B cell (primary cell): Measurements from ENCODE around the gene GFPT1. TPM values are rescaled to one million over a fixed set of nuclear protein-coding genes. Genes with fewer than 3 reads are reported as not detected.

Experiments
- ATAC-seq: fragments of 200-7000 bp; cut with Tn5 transposase; one replicate; pipeline ENCODE4 v1.10.0; 2021; ENCODE audit warnings: low read depth, mild to moderate bottlenecking, moderate number of reproducible peaks, moderate library complexity
- CTCF ChIA-PET: fragments of 350-600 bp; sonication (Branson Sonifier 250); formaldehyde crosslinking; loops from one replicate; lab custom pipeline; 2021; ENCODE audit warnings: antibody characterized with exemption, inconsistent platforms; lab: Charles Lee
- POLR2A ChIA-PET: fragments of 350-600 bp; sonication (Branson Sonifier 250); formaldehyde crosslinking; loops from one replicate; lab custom pipeline; 2021; ENCODE audit warnings: antibody characterized with exemption; lab: Charles Lee
- DNase-seq: peaks from one replicate; pipeline ENCODE4 v3.0.0; 2013
- H2AFZ ChIP-seq: 2 replicates; pipeline ENCODE4 v1.6.1; 2012; ENCODE audit warnings: mild to moderate bottlenecking, low read depth, low read length; ENCODE audit not compliant: insufficient read depth, poor library complexity, severe bottlenecking
- H3K27ac ChIP-seq, 2 donors: 1 replicate in 1 of 2; 2 replicates in 1 of 2; pipeline ENCODE4 v1.5.1; 2012 to 2013; ENCODE audit warnings: low read length in 2 of 2, mild to moderate bottlenecking in 2 of 2, moderate library complexity in 1 of 2
- H3K27me3 ChIP-seq, 4 experiments: fragments of 200-600 bp in 1 of 4; sonication (generic) in 1 of 4; replicated peaks in 1 of 4; 1 replicate in 2 of 4; 2 replicates in 2 of 4; pipeline versions ENCODE4 v1.6.1 to v1.7.0; 2013 to 2016; ENCODE audit warnings: low read length in 3 of 4, mild to moderate bottlenecking in 2 of 4, mixed read lengths in 1 of 4, moderate library complexity in 1 of 4; ENCODE audit not compliant: insufficient read depth in 4 of 4, control insufficient read depth in 3 of 4; ENCODE audit errors: control extremely low read depth in 1 of 4
- H3K36me3 ChIP-seq, 2 experiments: replicated peaks in 1 of 2; 1 replicate in 1 of 2; 2 replicates in 1 of 2; pipeline versions ENCODE4 v1.6.1 to v1.7.1; 2013; ENCODE audit warnings: low read length in 1 of 2; ENCODE audit not compliant: insufficient read depth in 2 of 2, control insufficient read depth in 1 of 2; ENCODE audit errors: control extremely low read depth in 1 of 2, extremely low read depth in 1 of 2
- H3K4me1 ChIP-seq, 2 donors: fragments of 200-600 bp in 1 of 2; sonication (generic) in 1 of 2; 1 replicate in 1 of 2; 2 replicates in 1 of 2; pipeline versions ENCODE4 v1.5.1 to v1.6.1; 2013 to 2017; ENCODE audit warnings: low read length in 2 of 2; ENCODE audit not compliant: control insufficient read depth in 2 of 2, insufficient read depth in 2 of 2
- H3K4me2 ChIP-seq: replicated peaks from 2 replicates; pipeline ENCODE3; 2012; ENCODE audit warnings: mild to moderate bottlenecking, low read depth, low read length; ENCODE audit not compliant: poor library complexity, severe bottlenecking
- H3K4me3 ChIP-seq, 5 experiments: fragments of 200-600 bp in 1 of 5; sonication (generic) in 1 of 5; 1 replicate in 3 of 5; 2 replicates in 2 of 5; pipeline versions ENCODE4 v1.5.1 to v1.7.0; 2011 to 2016; ENCODE audit warnings: low read length in 4 of 5, mild to moderate bottlenecking in 4 of 5, low read depth in 2 of 5, control low read depth in 1 of 5, moderate library complexity in 1 of 5; ENCODE audit not compliant: insufficient read depth in 1 of 5; ENCODE audit errors: control extremely low read depth in 1 of 5, extremely low read depth in 1 of 5
- H3K79me2 ChIP-seq: fragments of 200-600 bp; sonication (generic); one replicate; pipeline ENCODE4 v1.6.0; 2016; ENCODE audit warnings: low read length; ENCODE audit not compliant: control insufficient read depth, insufficient read depth
- H3K9ac ChIP-seq: fragments of 200-600 bp; sonication (generic); 2 replicates; pipeline ENCODE4 v1.6.1; 2017; ENCODE audit warnings: mild to moderate bottlenecking, low read length, moderate library complexity
- H3K9me3 ChIP-seq, 3 donors: one replicate each; pipeline versions ENCODE4 v1.6.1 to v1.7.1; 2013; ENCODE audit warnings: low read length in 2 of 3; ENCODE audit not compliant: control insufficient read depth in 2 of 3, insufficient read depth in 1 of 3; ENCODE audit errors: control extremely low read depth in 1 of 3
- H4K20me1 ChIP-seq: 2 replicates; pipeline ENCODE4 v1.6.0; 2012; ENCODE audit warnings: mild to moderate bottlenecking, low read length; ENCODE audit not compliant: insufficient read depth, control insufficient read depth, poor library complexity, severe bottlenecking
- H3K27ac Mint-ChIP-seq: one replicate; pipeline ENCODE4 v1.8.0; 2021; ENCODE audit warnings: mixed read lengths
- H3K27me3 Mint-ChIP-seq: one replicate; pipeline ENCODE4 v1.8.0; 2021; ENCODE audit warnings: mixed read lengths
- H3K4me1 Mint-ChIP-seq: one replicate; pipeline ENCODE4 v1.8.0; 2021; ENCODE audit warnings: mixed read lengths
- H3K4me3 Mint-ChIP-seq: one replicate; pipeline ENCODE4 v1.8.0; 2021; ENCODE audit warnings: mixed read lengths
- H3K9me3 Mint-ChIP-seq: one replicate; pipeline ENCODE4 v1.8.0; 2022; ENCODE audit warnings: mixed read lengths; ENCODE audit not compliant: insufficient read depth
- EZH2 ChIP-seq: IDR thresholded peaks from 2 replicates; pipeline ENCODE4 v1.6.1; 2012; ENCODE audit warnings: borderline replicate concordance, low read depth, mild to moderate bottlenecking, moderate library complexity, low read length; ENCODE audit not compliant: insufficient read depth, poor library complexity, severe bottlenecking
- WGBS: methylation state at CpG from one replicate; pipeline ENCODE4 v1.1.5; 2013; ENCODE audit warnings: missing lambda C conversion rate; ENCODE audit not compliant: insufficient coverage; 5-methylcytosine and 5-hydroxymethylcytosine counted together
- intact Hi-C: fragments of 100-400 bp; cut with micrococcal nuclease; formaldehyde crosslinking; loops from one replicate; pipeline ENCODE4 v1.10.0; 2022
- polyA plus RNA-seq: library from polyadenylated mRNA; depleted of rRNA; stranded (reverse); fragments of >200 nt; gene quantifications from 2 replicates; pipeline ENCODE4 v1.2.3, GENCODE V29; 2012
- total RNA-seq, 2 donors: library from RNA; stranded (reverse); fragments of 120-200 nt in 1 of 2; gene quantifications; 1 replicate in 1 of 2; 2 replicates in 1 of 2; pipeline versions ENCODE4 v1.2.3 to v1.2.4, GENCODE V29; 2013 to 2022
- TF ChIP-seq, protein P1 (sequence below): fragments of 200-600 bp; IDR thresholded peaks from one replicate; pipeline ENCODE4 v1.8.0; 2022; ENCODE audit warnings: antibody characterized with exemption, mild to moderate bottlenecking

The GFPT1 gene
- total and polyA plus RNA-seq, 2 donors (not counting 1 experiment from before 2014, with no cell fraction given): 2.8 to 18.1 TPM

- no peaks in the 10 kb centered on the region for H3K4me1 Mint-ChIP-seq
- no peaks in the 10 kb centered on the region for H4K20me1 ChIP-seq
- no peaks in the 10 kb centered on the region for H3K79me2 ChIP-seq
- H2AFZ ChIP-seq: no peak overlapping the region
- TF ChIP-seq EZH2: no peak
- TF ChIP-seq, protein P1, sequence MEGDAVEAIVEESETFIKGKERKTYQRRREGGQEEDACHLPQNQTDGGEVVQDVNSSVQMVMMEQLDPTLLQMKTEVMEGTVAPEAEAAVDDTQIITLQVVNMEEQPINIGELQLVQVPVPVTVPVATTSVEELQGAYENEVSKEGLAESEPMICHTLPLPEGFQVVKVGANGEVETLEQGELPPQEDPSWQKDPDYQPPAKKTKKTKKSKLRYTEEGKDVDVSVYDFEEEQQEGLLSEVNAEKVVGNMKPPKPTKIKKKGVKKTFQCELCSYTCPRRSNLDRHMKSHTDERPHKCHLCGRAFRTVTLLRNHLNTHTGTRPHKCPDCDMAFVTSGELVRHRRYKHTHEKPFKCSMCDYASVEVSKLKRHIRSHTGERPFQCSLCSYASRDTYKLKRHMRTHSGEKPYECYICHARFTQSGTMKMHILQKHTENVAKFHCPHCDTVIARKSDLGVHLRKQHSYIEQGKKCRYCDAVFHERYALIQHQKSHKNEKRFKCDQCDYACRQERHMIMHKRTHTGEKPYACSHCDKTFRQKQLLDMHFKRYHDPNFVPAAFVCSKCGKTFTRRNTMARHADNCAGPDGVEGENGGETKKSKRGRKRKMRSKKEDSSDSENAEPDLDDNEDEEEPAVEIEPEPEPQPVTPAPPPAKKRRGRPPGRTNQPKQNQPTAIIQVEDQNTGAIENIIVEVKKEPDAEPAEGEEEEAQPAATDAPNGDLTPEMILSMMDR: no peak
- H3K27ac Mint-ChIP-seq: no peak overlapping the region
- H3K36me3 ChIP-seq: peaks cover 7 to 62% of the 10 kb centered on the region in 2 experiments
- intact Hi-C loops: no loop called here
- ChIA-PET POLR2A (no interaction called here), CTCF (no interaction called here)
- H3K9ac ChIP-seq: no peak overlapping the region
- no peaks in the 10 kb centered on the region for H3K4me1 ChIP-seq
- H3K4me2 ChIP-seq: no peak overlapping the region
- no peaks in the 10 kb centered on the region for H3K9me3 Mint-ChIP-seq
- H3K4me3 Mint-ChIP-seq: no peak overlapping the region
- ATAC-seq (no peak), DNase-seq (no peak)
- WGBS: 100% methylated on average over 1 of the region's 1 CpG
- no peaks in the 10 kb centered on the region for H3K9me3 ChIP-seq
- H3K27me3 ChIP-seq: no peaks in the 10 kb centered on the region
- no peak overlapping the region for H3K4me3 ChIP-seq
- no peaks in the 10 kb centered on the region for H3K27me3 Mint-ChIP-seq
- no peak overlapping the region for H3K27ac ChIP-seq
Measured at GRCh38 chr2:69348781-69349180, 38.2 kb downstream of the GFPT1 start.

GRCh38 chr2:69345434-69345833 is 41.6 kb downstream of the GFPT1 start:
- ChIA-PET CTCF (no interaction called here), POLR2A (no interaction called here)
- DNase-seq (no peak), ATAC-seq (no peak)
- no peaks in the 10 kb centered on the region for H3K27me3 ChIP-seq
- TF ChIP-seq, protein P1: no peak
- no peak for TF ChIP-seq EZH2
- peaks cover 9 to 81% of the 10 kb centered on the region in 2 experiments for H3K36me3 ChIP-seq
- no peak overlapping the region for H3K4me3 ChIP-seq
- H3K9me3 Mint-ChIP-seq: no peaks in the 10 kb centered on the region
- no peak overlapping the region for H3K27ac Mint-ChIP-seq
- intact Hi-C loops: no loop called here
- H4K20me1 ChIP-seq: no peaks in the 10 kb centered on the region
- H3K9me3 ChIP-seq: no peaks in the 10 kb centered on the region
- H3K4me3 Mint-ChIP-seq: no peak overlapping the region
- H3K27ac ChIP-seq: no peak overlapping the region
- H3K27me3 Mint-ChIP-seq: no peaks in the 10 kb centered on the region
- H3K4me1 ChIP-seq: no peaks in the 10 kb centered on the region
- H3K4me2 ChIP-seq: no peak overlapping the region
- no peak overlapping the region for H2AFZ ChIP-seq
- no peaks in the 10 kb centered on the region for H3K79me2 ChIP-seq
- no peaks in the 10 kb centered on the region for H3K4me1 Mint-ChIP-seq
- H3K9ac ChIP-seq: no peak overlapping the region
